Neural crest cell (in vitro differentiated cells): ENCODE results near the gene GABRQ. TPM values are rescaled to one million over a fixed set of nuclear protein-coding genes. Genes with fewer than 3 reads are reported as not detected.

Experiments
- DNase-seq: peaks from one replicate; pipeline ENCODE4 v3.0.0; 2021; ENCODE audit warnings: low read depth, mixed read lengths, low spot score
- H3K27ac Mint-ChIP-seq: one replicate; pipeline ENCODE4 v1.8.0; 2021; ENCODE audit warnings: mild to moderate bottlenecking, mixed read lengths; ENCODE audit not compliant: unreplicated experiment
- H3K27me3 Mint-ChIP-seq: 2 replicates; pipeline ENCODE4 v1.8.0; 2021; ENCODE audit warnings: low read depth, mild to moderate bottlenecking, mixed read lengths
- H3K36me3 Mint-ChIP-seq: 2 replicates; pipeline ENCODE4 v1.8.0; 2021; ENCODE audit warnings: low read depth, mild to moderate bottlenecking, mixed read lengths
- H3K4me1 Mint-ChIP-seq: 2 replicates; pipeline ENCODE4 v1.8.0; 2021; ENCODE audit warnings: mixed read lengths
- H3K4me3 Mint-ChIP-seq: one replicate; pipeline ENCODE4 v1.8.0; 2021; ENCODE audit warnings: mild to moderate bottlenecking, mixed read lengths
- H3K9me3 Mint-ChIP-seq: 2 replicates; pipeline ENCODE4 v1.8.0; 2021; ENCODE audit warnings: mixed read lengths
- CTCF ChIP-seq: fragments of 200-600 bp; sonication (generic); conservative IDR thresholded peaks from 2 replicates; pipeline ENCODE4 v1.5.0; 2021; ENCODE audit warnings: antibody characterized with exemption, mild to moderate bottlenecking
- total RNA-seq: library from RNA; stranded (reverse); gene quantifications from 2 replicates; pipeline ENCODE4 v1.2.1, GENCODE V29; 2021

The GABRQ gene
- total RNA-seq, 1 donor from 2014 or later: 0.91 TPM

- TF ChIP-seq CTCF: no peak
These were observed 2.5 kb downstream of the GABRQ start for GRCh38 chrX:152640034-152640818.

GRCh38 chrX:152641256-152641875, 3.7 kb downstream of the GABRQ start:
- DNase-seq: no peak
- Mint-ChIP-seq H3K4me1 (no peaks in the 10 kb centered on the region), H3K27ac (no peak overlapping the region), H3K9me3 (no peaks in the 10 kb centered on the region), H3K4me3 (no peak overlapping the region), H3K27me3 (peaks cover 51% of the 10 kb centered on the region), H3K36me3 (no peaks in the 10 kb centered on the region)
- TF ChIP-seq CTCF: no peak

More at GRCh38 chrX:152640034-152640818, 2.5 kb downstream of the GABRQ start:
- H3K27me3 Mint-ChIP-seq: peaks cover 59% of the 10 kb centered on the region
- no peaks in the 10 kb centered on the region for H3K36me3 Mint-ChIP-seq
- H3K4me1 Mint-ChIP-seq: no peaks in the 10 kb centered on the region
- no peak for DNase-seq
- H3K4me3 Mint-ChIP-seq: no peak overlapping the region
- H3K27ac Mint-ChIP-seq: no peak overlapping the region
- no peaks in the 10 kb centered on the region for H3K9me3 Mint-ChIP-seq

DNA sequence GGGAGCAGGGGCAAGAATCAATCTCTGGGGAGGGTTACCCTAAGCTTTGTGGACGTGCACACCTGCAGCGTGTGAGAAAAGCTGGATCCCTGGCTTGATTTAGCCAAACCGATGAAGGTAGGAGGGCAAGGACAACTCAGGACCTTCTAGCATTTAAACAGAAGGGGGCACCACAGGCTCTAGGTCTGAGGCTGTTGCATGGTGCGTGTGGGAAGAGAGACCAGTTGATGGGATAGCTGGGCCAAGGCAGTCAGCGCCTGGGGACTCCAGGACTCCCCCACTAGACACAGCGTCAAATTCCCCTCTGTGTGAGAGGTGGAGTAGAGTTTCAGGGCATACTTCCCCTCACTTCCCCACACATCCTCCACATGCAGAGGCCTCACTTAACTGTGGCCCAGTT, 4.3 kb downstream of the GABRQ start:
- no peaks in the 10 kb centered on the region for H3K9me3 Mint-ChIP-seq
- H3K36me3 Mint-ChIP-seq: no peaks in the 10 kb centered on the region
- H3K4me3 Mint-ChIP-seq: no peak overlapping the region
- DNase-seq: no peak
- H3K27me3 Mint-ChIP-seq: peaks cover 45% of the 10 kb centered on the region
- TF ChIP-seq CTCF: no peak
- no peaks in the 10 kb centered on the region for H3K4me1 Mint-ChIP-seq
- H3K27ac Mint-ChIP-seq: no peak overlapping the region

DNA sequence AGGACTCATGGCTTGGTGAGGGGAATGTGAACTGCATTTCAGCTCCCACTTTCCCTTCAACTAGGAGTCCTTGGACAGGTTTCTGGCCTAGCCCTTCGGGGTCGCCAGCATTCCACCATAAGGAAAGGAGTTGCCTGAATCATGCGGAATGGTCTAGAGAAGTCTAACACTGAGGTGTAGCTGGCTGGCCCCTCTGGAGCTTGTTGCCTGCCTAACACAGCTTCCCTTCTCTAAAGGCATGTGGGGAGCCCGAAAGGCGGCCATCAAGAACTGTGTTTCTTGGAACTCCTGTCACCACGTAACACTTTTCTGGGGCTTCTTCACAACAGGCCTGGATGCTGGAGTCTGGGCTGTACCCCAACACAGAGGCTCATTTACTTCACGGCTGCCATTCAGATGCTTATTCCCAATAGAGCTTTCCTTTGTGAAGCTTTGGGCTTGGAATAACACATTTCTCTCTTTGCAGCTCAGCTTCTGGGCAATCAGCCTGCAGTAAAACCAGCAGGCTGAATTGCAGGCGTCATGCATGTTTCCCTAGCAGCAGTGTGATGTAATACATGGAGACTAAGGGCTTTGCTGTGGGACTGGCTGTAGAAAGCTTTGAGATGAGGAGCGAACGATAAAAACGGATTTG, 5.4 kb downstream of the GABRQ start:
- H3K27ac Mint-ChIP-seq: no peak overlapping the region
- H3K9me3 Mint-ChIP-seq: no peaks in the 10 kb centered on the region
- no peaks in the 10 kb centered on the region for H3K36me3 Mint-ChIP-seq
- H3K4me3 Mint-ChIP-seq: no peak overlapping the region
- TF ChIP-seq CTCF: no peak
- peaks cover 35% of the 10 kb centered on the region for H3K27me3 Mint-ChIP-seq
- DNase-seq: no peak
- no peaks in the 10 kb centered on the region for H3K4me1 Mint-ChIP-seq

DNA sequence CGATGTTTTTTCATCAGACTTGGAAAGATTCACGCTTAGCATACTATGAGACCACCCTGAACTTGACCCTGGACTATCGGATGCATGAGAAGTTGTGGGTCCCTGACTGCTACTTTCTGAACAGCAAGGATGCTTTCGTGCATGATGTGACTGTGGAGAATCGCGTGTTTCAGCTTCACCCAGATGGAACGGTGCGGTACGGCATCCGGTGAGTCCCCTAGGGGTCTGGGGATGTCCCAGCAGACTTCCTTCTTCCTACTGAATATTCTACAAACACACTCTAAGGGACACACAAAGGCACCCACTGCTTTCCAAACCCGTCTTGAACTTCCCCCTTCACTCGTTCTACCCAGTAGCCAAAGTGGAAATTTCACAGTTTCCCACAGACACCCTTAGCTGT, 9.3 kb downstream of the GABRQ start:
- Mint-ChIP-seq H3K4me3 (no peak overlapping the region), H3K27ac (no peak overlapping the region), H3K36me3 (no peaks in the 10 kb centered on the region), H3K9me3 (peaks cover 2% of the 10 kb centered on the region), H3K27me3 (peaks cover under 1% of the 10 kb centered on the region), H3K4me1 (no peaks in the 10 kb centered on the region)
- no peak for DNase-seq
- no peak for TF ChIP-seq CTCF
